Right renal pelvis (tissue), 4 donors: ENCODE measurements around the gene LLGL1. TPM values are rescaled to one million over a fixed set of nuclear protein-coding genes. Genes with fewer than 3 reads are reported as not detected.
A peak's percentile ranks its signal among the peaks of the same experiment; 100 is the strongest.

Source experiments
- DNase-seq, 4 donors: peaks; one replicate each; pipeline ENCODE4 v3.0.0-alpha.2; 2013; ENCODE audit warnings: low read depth in 4 of 4, low spot score in 3 of 4, missing footprints in 1 of 4
- polyA plus RNA-seq, 4 donors: library from polyadenylated mRNA; unstranded; fragments of 120-200 nt; gene quantifications; one replicate each; pipeline ENCODE4 v1.2.1, GENCODE V29; 2013; ENCODE audit not compliant: insufficient read length in 4 of 4

LLGL1 gene
- polyA plus RNA-seq, 4 donors, result 26.7 to 36.9 (median 29.7) TPM

- no peak for DNase-seq
Observed at GRCh38 chr17:18228176-18228682, 2.8 kb downstream of the LLGL1 start.

- DNase-seq, result no peak
Observed at GRCh38 chr17:18229254-18229653, 3.8 kb downstream of the LLGL1 start.

- no peak for DNase-seq
Observed at GRCh38 chr17:18229771-18230170, 4.3 kb downstream of the LLGL1 start.

- no peak for DNase-seq
Observed at GRCh38 chr17:18230288-18231141, 5.1 kb downstream of the LLGL1 start.

GRCh38 chr17:18231164-18231563 is 5.7 kb downstream of the LLGL1 start:
- no peak for DNase-seq

- no peak for DNase-seq
Observed at GRCh38 chr17:18233803-18234518, 8.5 kb downstream of the LLGL1 start.

GRCh38 chr17:18234853-18235380 is 9.5 kb downstream of the LLGL1 start:
- no peak for DNase-seq

GRCh38 chr17:18235743-18236256 is 10.4 kb downstream of the LLGL1 start:
- DNase-seq, result no peak

- DNase-seq, result no peak
Observed at GRCh38 chr17:18236494-18236893, 11.1 kb downstream of the LLGL1 start.

- DNase-seq, result no peak
Observed at GRCh38 chr17:18237461-18237860, 12.0 kb downstream of the LLGL1 start.

GRCh38 chr17:18238299-18238698 is 12.9 kb downstream of the LLGL1 start:
- no peak for DNase-seq

- no peak for DNase-seq
Observed at GRCh38 chr17:18240449-18240848, 15.0 kb downstream of the LLGL1 start.

- no peak for DNase-seq
Observed at GRCh38 chr17:18241229-18241871, 15.9 kb downstream of the LLGL1 start.

- no peak for DNase-seq
Observed at GRCh38 chr17:18245038-18245776, 19.8 kb downstream of the LLGL1 start.

GRCh38 chr17:18246109-18246725 is 20.8 kb downstream of the LLGL1 start:
- DNase-seq, result no peak

- peak in 1 of 4 donors; percentile 39 for DNase-seq
Observed at GRCh38 chr17:18246880-18247612, 21.6 kb downstream of the LLGL1 start.

GRCh38 chr17:18247613-18248001 is 22.2 kb downstream of the LLGL1 start:
- DNase-seq, result no peak

GRCh38 chr17:18248300-18248731 is 22.9 kb downstream of the LLGL1 start:
- peak in 1 of 4 donors; percentile 59 for DNase-seq

- DNase-seq, result no peak
Observed at GRCh38 chr17:18248811-18249210, 23.4 kb downstream of the LLGL1 start.
